A549 (cell line): Measurements from ENCODE around the gene IGF1R. TPM values are rescaled to one million over a fixed set of nuclear protein-coding genes. Genes with fewer than 3 reads are reported as not detected.

Experiments used
- ATAC-seq, 2 experiments: fragments of 200-7000 bp in 1 of 2; fragments of >200 bp in 1 of 2; cut with Nextera tagmentation in 1 of 2; cut with Tn5 transposase in 1 of 2; 3 replicates each; pipeline versions ENCODE4 v1.8.0 to v1.9.1; 2018 to 2020; ENCODE audit warnings: mild to moderate bottlenecking in 1 of 2, moderate library complexity in 1 of 2
- CTCF ChIA-PET: fragments of 300-600 bp; sonication (Branson Sonifier 250); formaldehyde crosslinking; extraction: SDS; loops from one replicate; lab custom pipeline; 2021; ENCODE audit warnings: antibody characterized with exemption, inconsistent platforms; lab: Yijun Ruan, JAX
- POLR2A ChIA-PET: fragments of 350-600 bp; formaldehyde crosslinking; extraction: SDS; loops from one replicate; lab custom pipeline; 2021; ENCODE audit warnings: antibody characterized with exemption, inconsistent platforms; lab: Yijun Ruan, JAX
- DNase-seq, 2 experiments: peaks; one replicate each; pipeline versions ENCODE4 v3.0.0 to v3.0.0-alpha.2; 2011 to 2016; ENCODE audit warnings: low read depth in 1 of 2, low spot score in 1 of 2
- FAIRE-seq: peaks from 2 replicates; lab custom pipeline; 2011; peaks lifted over from hg19 to GRCh38; lab: Jason Lieb, UNC
- H3K27ac ChIP-seq, 2 experiments: fragments of >200 bp; sonication (Bioruptor Twin); formaldehyde crosslinking; 3 replicates each; pipeline ENCODE4 v1.5.1; 2016 to 2017
- H3K4me1 ChIP-seq: fragments of >200 bp; sonication (Bioruptor Twin); formaldehyde crosslinking; 3 replicates; pipeline ENCODE4 v1.6.1; 2016
- H3K4me2 ChIP-seq: fragments of >200 bp; sonication (Bioruptor Twin); formaldehyde crosslinking; 3 replicates; pipeline ENCODE4 v1.6.1; 2016
- H3K4me3 ChIP-seq: fragments of >200 bp; sonication (Bioruptor Twin); formaldehyde crosslinking; 3 replicates; pipeline ENCODE4 v1.5.1; 2016
- H3K9me3 ChIP-seq: fragments of >200 bp; sonication (Bioruptor Twin); formaldehyde crosslinking; 3 replicates; pipeline ENCODE4 v1.6.1; 2016
- CBX2 ChIP-seq: fragments of 200-600 bp; sonication (generic); IDR thresholded peaks from 2 replicates; pipeline ENCODE4 v1.6.1; 2016; ENCODE audit warnings: low read depth, mild to moderate bottlenecking, borderline replicate concordance
- CBX8 ChIP-seq: fragments of 200-600 bp; sonication (generic); IDR thresholded peaks from 2 replicates; pipeline ENCODE4 v1.6.1; 2016
- CHD2 ChIP-seq: fragments of 150-350 bp; IDR thresholded peaks from 2 replicates; pipeline ENCODE4 v1.6.1; 2014; ENCODE audit warnings: low read length; ENCODE audit not compliant: partially characterized antibody
- CHD4 ChIP-seq: fragments of 200-600 bp; sonication (generic); IDR thresholded peaks from 2 replicates; pipeline ENCODE4 v1.6.1; 2016; ENCODE audit warnings: antibody characterized with exemption, mild to moderate bottlenecking, borderline replicate concordance
- EHF ChIP-seq: fragments of 250-450 bp; sonication (Bioruptor Pico); IDR thresholded peaks from 2 replicates; pipeline ENCODE4 v1.5.0; 2020; ENCODE audit warnings: mild to moderate bottlenecking
- ESRRA ChIP-seq: fragments of 150-350 bp; IDR thresholded peaks from 2 replicates; pipeline ENCODE4 v1.6.1; 2014; ENCODE audit warnings: mild to moderate bottlenecking, low read length, borderline replicate concordance
- HEYL ChIP-seq: fragments of 250-450 bp; sonication (Bioruptor Pico); IDR thresholded peaks from 2 replicates; pipeline ENCODE4 v1.8.0; 2021; ENCODE audit warnings: mild to moderate bottlenecking, moderate library complexity
- HOXB13 ChIP-seq: fragments of 250-450 bp; sonication (Bioruptor Pico); IDR thresholded peaks from 2 replicates; pipeline ENCODE4 v1.5.0; 2020; ENCODE audit warnings: low read depth, mild to moderate bottlenecking, moderate library complexity
- JUN ChIP-seq, 2 experiments: fragments of >200 bp; sonication (Bioruptor Twin); formaldehyde crosslinking; IDR thresholded peaks; 2 replicates in 1 of 2; 3 replicates in 1 of 2; pipeline ENCODE4 v1.6.1; 2016 to 2017
- JUNB ChIP-seq: fragments of >200 bp; sonication (Bioruptor Twin); formaldehyde crosslinking; IDR thresholded peaks from 2 replicates; pipeline ENCODE4 v1.6.1; 2016
- KDM1A ChIP-seq: fragments of 200-600 bp; sonication (generic); IDR thresholded peaks from 2 replicates; pipeline ENCODE4 v1.6.1; 2016; ENCODE audit warnings: low read depth, mild to moderate bottlenecking
- MAZ ChIP-seq: fragments of 150-350 bp; IDR thresholded peaks from 2 replicates; pipeline ENCODE4 v1.6.1; 2014; ENCODE audit warnings: antibody characterized with exemption, low read depth, low read length, borderline replicate concordance
- NPAS2 ChIP-seq: fragments of 250-450 bp; sonication (Bioruptor Pico); IDR thresholded peaks from 2 replicates; pipeline ENCODE4 v1.8.0; 2022; ENCODE audit warnings: mild to moderate bottlenecking, moderate library complexity, borderline replicate concordance
- POLR2AphosphoS2 ChIP-seq: conservative IDR thresholded peaks from 2 replicates; pipeline ENCODE4 v1.6.1; 2012; ENCODE audit warnings: low read length, improper control_type of control experiment, inconsistent platforms
- RAD21 ChIP-seq, 2 experiments: fragments of >200 bp in 1 of 2; sonication (Bioruptor Twin) in 1 of 2; formaldehyde crosslinking in 1 of 2; IDR thresholded peaks in 1 of 2; conservative IDR thresholded peaks in 1 of 2; 2 replicates in 1 of 2; 3 replicates in 1 of 2; pipeline ENCODE4 v1.6.1; 2012 to 2018; ENCODE audit warnings: inconsistent platforms in 1 of 2
- RARB ChIP-seq: fragments of 250-450 bp; sonication (Bioruptor Pico); IDR thresholded peaks from 2 replicates; pipeline ENCODE4 v1.8.0; 2021; ENCODE audit warnings: mild to moderate bottlenecking, moderate library complexity
- SMC3 ChIP-seq: fragments of >200 bp; sonication (Bioruptor Twin); formaldehyde crosslinking; IDR thresholded peaks from 3 replicates; pipeline ENCODE4 v1.6.1; 2018; ENCODE audit warnings: inconsistent platforms
- ZC3H11A ChIP-seq: fragments of 450-650 bp; IDR thresholded peaks from 2 replicates; pipeline ENCODE4 v1.6.1; 2014; ENCODE audit warnings: antibody characterized with exemption, mild to moderate bottlenecking
- ZFP36 ChIP-seq: fragments of 450-650 bp; IDR thresholded peaks from 2 replicates; pipeline ENCODE4 v1.6.1; 2014; ENCODE audit warnings: borderline replicate concordance; ENCODE audit not compliant: partially characterized antibody
- ZNF302 ChIP-seq: fragments of 250-450 bp; sonication (Bioruptor Pico); IDR thresholded peaks from 2 replicates; pipeline ENCODE4 v1.9.0; 2021; ENCODE audit warnings: inconsistent platforms, mild to moderate bottlenecking, moderate library complexity
- WGBS: methylation state at CpG from one replicate; pipeline ENCODE4 v1.1.6; 2017; ENCODE audit errors: missing lambda C conversion rate; 5-methylcytosine and 5-hydroxymethylcytosine counted together
- polyA plus RNA-seq, 4 experiments: library from polyadenylated mRNA; depleted of rRNA in 3 of 4; stranded (reverse); fragments of >200 nt; fragmentation: RNase III in 1 of 4; extraction: RNeasy Plus Mini Kit Qiagen cat#74134 plus additional on column Dnase treatment in 1 of 4; gene quantifications; 2 replicates in 3 of 4; 3 replicates in 1 of 4; pipeline ENCODE4 v1.2.3, GENCODE V29; 2011 to 2017
- TF ChIP-seq, protein P1 (sequence below): IDR thresholded peaks from 2 replicates; pipeline ENCODE4 v1.6.1; 2012; ENCODE audit warnings: low read depth, borderline replicate concordance
- TF ChIP-seq, protein P2 (sequence below): fragments of 250-450 bp; sonication (Bioruptor Pico); IDR thresholded peaks from 2 replicates; pipeline ENCODE4 v1.5.0; 2020; ENCODE audit warnings: low read depth, mild to moderate bottlenecking, moderate library complexity
- TF ChIP-seq, protein P3 (sequence below): fragments of 250-450 bp; sonication (Bioruptor Pico); IDR thresholded peaks from 2 replicates; pipeline ENCODE4 v1.5.0; 2021; ENCODE audit warnings: mild to moderate bottlenecking, moderate library complexity, borderline replicate concordance
- TF ChIP-seq, protein P4 (sequence below): fragments of 150-350 bp; IDR thresholded peaks from 2 replicates; pipeline ENCODE4 v1.6.1; 2014; ENCODE audit warnings: low read depth, mild to moderate bottlenecking, low read length
- TF ChIP-seq, protein P5 (sequence below): fragments of >200 bp; sonication (Bioruptor Twin); formaldehyde crosslinking; IDR thresholded peaks from 3 replicates; pipeline ENCODE4 v1.5.1; 2016
- TF ChIP-seq, protein P6 (sequence below): IDR thresholded peaks from 2 replicates; pipeline ENCODE4 v1.6.1; 2012
- TF ChIP-seq, protein P7 (sequence below): fragments of >200 bp; sonication (Bioruptor Twin); formaldehyde crosslinking; IDR thresholded peaks from 3 replicates; pipeline ENCODE4 v1.6.1; 2016

Gene IGF1R
- polyA plus RNA-seq, 2 of the 4 experiments (the other 2 are of a cell fraction) = 42.6 to 69.5 TPM

DNA sequence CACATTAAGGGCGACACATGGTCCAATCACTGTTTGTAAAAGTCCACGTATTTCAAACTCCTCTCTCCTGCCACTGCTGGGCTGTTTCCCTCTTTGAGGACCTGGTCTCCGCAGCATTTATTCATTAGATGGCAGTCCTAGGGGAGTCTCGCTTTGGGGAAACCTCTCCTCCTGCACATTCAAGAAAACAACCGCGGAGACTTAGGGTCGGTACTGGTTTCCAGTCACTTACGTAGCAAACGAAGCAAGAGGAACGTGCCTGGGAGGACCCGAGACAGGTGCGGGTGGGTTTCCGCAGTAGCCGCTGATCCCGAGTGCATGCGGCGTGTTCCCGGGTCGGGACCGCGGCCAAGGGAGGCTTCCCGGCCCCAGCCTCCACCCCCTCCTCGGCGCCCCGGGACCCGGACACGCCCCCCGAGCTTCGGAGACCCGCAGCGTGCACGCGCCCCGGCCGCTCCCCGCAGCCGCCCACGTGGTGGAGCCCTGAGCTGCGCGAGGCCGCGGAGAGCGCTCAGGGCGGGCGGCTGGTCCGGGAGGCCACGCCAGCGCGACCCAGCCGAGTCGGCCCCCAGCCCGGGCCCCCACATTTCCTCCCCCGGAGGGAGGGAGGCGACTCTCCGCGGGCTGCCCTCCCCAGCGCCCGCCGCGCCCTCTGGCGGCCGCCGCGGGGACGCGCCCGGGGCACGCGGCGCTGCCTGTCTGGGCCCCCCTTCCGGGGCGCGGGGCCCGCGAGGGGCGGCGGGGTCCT, 1.1 kb upstream of the IGF1R start (continued):
- 0 out of 2 replicates have a peak, but pooled peaks have one; percentile 55 for TF ChIP-seq NPAS2 (CRISPR knock-in tag)
- peak; percentile 92 for TF ChIP-seq EHF (CRISPR knock-in tag)
- TF ChIP-seq, protein P1, sequence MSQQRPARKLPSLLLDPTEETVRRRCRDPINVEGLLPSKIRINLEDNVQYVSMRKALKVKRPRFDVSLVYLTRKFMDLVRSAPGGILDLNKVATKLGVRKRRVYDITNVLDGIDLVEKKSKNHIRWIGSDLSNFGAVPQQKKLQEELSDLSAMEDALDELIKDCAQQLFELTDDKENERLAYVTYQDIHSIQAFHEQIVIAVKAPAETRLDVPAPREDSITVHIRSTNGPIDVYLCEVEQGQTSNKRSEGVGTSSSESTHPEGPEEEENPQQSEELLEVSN = peak; percentile 72
- no peak for TF ChIP-seq CBX2
- no peak for TF ChIP-seq POLR2AphosphoS2
- TF ChIP-seq, all 56 proteins: peak for 22

DNA sequence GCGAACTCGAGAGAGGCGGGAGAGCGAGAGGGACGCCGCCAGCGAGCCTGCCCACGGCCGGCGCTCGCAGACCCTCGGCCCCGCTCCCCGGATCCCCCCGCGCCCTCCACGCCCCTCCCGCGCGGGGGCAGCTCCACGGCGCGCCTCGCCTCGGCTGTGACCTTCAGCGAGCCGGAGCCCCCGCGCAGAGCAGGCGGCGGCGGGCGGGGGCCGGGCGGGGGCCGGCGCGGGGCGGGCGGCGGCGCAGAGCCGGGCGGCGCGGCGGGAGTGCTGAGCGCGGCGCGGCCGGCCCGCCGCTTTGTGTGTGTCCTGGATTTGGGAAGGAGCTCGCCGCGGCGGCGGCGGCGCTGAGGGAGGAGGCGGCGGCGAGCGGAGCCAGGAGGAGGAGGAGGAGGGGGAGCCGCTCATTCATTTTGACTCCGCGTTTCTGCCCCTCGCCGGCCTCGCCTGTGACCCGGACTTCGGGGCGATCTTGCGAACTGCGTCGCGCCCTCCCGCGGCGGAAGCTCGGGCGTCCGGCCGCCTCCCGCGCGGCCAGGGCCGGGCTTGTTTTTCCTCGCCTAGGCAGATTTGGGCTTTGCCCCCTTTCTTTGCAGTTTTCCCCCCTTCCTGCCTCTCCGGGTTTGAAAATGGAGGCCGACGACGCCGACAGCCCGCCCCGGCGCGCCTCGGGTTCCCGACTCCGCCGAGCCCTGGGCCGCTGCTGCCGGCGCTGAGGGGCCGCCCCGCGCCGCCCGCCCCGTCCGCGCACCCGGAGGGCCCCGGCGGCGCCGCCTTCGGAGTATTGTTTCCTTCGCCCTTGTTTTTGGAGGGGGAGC, 524 bp downstream of the IGF1R start:
- ChIA-PET CTCF (interaction anchor here (0.8 to 9.3 kb wide), 13 partner anchors 11 to 452 kb away, joined by 3 to 89 read pairs (median 5); no protein-coding TSS in a partner anchor), POLR2A (interaction anchor here (0.7 to 1.5 kb wide), 4 partner anchors 208 to 428 kb away, joined by 3 to 6 read pairs (median 3); no protein-coding TSS in a partner anchor)
- ATAC-seq (peak; percentile 2 to 17; a peak in 5 of 6 replicates), FAIRE-seq (no peak), DNase-seq (peak in 1 of 2 experiments; percentile 71)
- 1% methylated on average over 83 of the region's 121 CpGs for WGBS
- Histone ChIP-seq H3K27ac (peak overlapping the region; percentile 96 to 97), H3K4me2 (peak overlapping the region; percentile 79), H3K4me1 (peaks cover 29% of the 10 kb centered on the region), H3K4me3 (peak overlapping the region; percentile 84), H3K9me3 (no peaks in the 10 kb centered on the region)
- TF ChIP-seq CHD4 (no peak), CBX8 (no peak), JUNB (no peak), ZC3H11A (no peak), KDM1A (no peak), HOXB13 (CRISPR knock-in tag) (no peak), RAD21 (conservative IDR thresholded peaks at IDR 0.05 in 1 of 2, IDR thresholded peaks at IDR 0.05 in 1 of 2) (no peak), RARB (CRISPR knock-in tag) (no peak), NPAS2 (CRISPR knock-in tag) (no peak), CHD2 (no peak), SMC3 (peak; percentile 12; the same call in 1 of the 3 replicates), JUN (IDR thresholded peaks at IDR 0.05) (peak; percentile 42 to 59; a peak in 1 of 5 replicates), MAZ (no peak), ESRRA (no peak), ZFP36 (no peak), ZNF302 (CRISPR knock-in tag) (no peak), EHF (CRISPR knock-in tag) (no peak), HEYL (CRISPR knock-in tag) (no peak)
- TF ChIP-seq, protein P2, sequence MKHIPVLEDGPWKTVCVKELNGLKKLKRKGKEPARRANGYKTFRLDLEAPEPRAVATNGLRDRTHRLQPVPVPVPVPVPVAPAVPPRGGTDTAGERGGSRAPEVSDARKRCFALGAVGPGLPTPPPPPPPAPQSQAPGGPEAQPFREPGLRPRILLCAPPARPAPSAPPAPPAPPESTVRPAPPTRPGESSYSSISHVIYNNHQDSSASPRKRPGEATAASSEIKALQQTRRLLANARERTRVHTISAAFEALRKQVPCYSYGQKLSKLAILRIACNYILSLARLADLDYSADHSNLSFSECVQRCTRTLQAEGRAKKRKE (CRISPR knock-in tag) = no peak
- TF ChIP-seq, protein P3, sequence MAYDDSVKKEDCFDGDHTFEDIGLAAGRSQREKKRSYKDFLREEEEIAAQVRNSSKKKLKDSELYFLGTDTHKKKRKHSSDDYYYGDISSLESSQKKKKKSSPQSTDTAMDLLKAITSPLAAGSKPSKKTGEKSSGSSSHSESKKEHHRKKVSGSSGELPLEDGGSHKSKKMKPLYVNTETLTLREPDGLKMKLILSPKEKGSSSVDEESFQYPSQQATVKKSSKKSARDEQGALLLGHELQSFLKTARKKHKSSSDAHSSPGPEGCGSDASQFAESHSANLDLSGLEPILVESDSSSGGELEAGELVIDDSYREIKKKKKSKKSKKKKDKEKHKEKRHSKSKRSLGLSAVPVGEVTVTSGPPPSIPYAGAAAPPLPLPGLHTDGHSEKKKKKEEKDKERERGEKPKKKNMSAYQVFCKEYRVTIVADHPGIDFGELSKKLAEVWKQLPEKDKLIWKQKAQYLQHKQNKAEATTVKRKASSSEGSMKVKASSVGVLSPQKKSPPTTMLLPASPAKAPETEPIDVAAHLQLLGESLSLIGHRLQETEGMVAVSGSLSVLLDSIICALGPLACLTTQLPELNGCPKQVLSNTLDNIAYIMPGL = peak; percentile 30; the same call in 1 of the 2 replicates
- TF ChIP-seq, protein P4, sequence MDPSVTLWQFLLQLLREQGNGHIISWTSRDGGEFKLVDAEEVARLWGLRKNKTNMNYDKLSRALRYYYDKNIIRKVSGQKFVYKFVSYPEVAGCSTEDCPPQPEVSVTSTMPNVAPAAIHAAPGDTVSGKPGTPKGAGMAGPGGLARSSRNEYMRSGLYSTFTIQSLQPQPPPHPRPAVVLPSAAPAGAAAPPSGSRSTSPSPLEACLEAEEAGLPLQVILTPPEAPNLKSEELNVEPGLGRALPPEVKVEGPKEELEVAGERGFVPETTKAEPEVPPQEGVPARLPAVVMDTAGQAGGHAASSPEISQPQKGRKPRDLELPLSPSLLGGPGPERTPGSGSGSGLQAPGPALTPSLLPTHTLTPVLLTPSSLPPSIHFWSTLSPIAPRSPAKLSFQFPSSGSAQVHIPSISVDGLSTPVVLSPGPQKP = no peak
- TF ChIP-seq, protein P5, sequence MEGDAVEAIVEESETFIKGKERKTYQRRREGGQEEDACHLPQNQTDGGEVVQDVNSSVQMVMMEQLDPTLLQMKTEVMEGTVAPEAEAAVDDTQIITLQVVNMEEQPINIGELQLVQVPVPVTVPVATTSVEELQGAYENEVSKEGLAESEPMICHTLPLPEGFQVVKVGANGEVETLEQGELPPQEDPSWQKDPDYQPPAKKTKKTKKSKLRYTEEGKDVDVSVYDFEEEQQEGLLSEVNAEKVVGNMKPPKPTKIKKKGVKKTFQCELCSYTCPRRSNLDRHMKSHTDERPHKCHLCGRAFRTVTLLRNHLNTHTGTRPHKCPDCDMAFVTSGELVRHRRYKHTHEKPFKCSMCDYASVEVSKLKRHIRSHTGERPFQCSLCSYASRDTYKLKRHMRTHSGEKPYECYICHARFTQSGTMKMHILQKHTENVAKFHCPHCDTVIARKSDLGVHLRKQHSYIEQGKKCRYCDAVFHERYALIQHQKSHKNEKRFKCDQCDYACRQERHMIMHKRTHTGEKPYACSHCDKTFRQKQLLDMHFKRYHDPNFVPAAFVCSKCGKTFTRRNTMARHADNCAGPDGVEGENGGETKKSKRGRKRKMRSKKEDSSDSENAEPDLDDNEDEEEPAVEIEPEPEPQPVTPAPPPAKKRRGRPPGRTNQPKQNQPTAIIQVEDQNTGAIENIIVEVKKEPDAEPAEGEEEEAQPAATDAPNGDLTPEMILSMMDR = peak; percentile 16; the same call in 2 of the 3 replicates
- TF ChIP-seq, protein P6, sequence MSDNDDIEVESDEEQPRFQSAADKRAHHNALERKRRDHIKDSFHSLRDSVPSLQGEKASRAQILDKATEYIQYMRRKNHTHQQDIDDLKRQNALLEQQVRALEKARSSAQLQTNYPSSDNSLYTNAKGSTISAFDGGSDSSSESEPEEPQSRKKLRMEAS = peak; percentile 43; the same call in 1 of the 2 replicates
- TF ChIP-seq, protein P7, sequence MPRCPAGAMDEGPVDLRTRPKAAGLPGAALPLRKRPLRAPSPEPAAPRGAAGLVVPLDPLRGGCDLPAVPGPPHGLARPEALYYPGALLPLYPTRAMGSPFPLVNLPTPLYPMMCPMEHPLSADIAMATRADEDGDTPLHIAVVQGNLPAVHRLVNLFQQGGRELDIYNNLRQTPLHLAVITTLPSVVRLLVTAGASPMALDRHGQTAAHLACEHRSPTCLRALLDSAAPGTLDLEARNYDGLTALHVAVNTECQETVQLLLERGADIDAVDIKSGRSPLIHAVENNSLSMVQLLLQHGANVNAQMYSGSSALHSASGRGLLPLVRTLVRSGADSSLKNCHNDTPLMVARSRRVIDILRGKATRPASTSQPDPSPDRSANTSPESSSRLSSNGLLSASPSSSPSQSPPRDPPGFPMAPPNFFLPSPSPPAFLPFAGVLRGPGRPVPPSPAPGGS = peak; percentile 31; the same call in 1 of the 3 replicates
